SU-DHL-6 (cell line): ENCODE measurements around the gene PNMA8B.

Experiments
- H2AFZ ChIP-seq: fragments of 200-600 bp; sonication (generic); 2 replicates; pipeline ENCODE4 v1.6.1; 2014; ENCODE audit warnings: low read depth, mild to moderate bottlenecking, moderate library complexity, mixed read lengths, antibody characterized with exemption, low read length; ENCODE audit not compliant: severe bottlenecking
- H3F3A ChIP-seq: fragments of 200-600 bp; shearing (Covaris generic); 2 replicates; pipeline ENCODE4 v1.6.0; 2016; ENCODE audit warnings: antibody characterized with exemption, mild to moderate bottlenecking; ENCODE audit not compliant: insufficient read depth
- H3K27ac ChIP-seq: fragments of 200-600 bp; sonication (generic); 2 replicates; pipeline ENCODE4 v1.5.1; 2016; ENCODE audit warnings: low read depth, mild to moderate bottlenecking, low read length, moderate library complexity, mixed read lengths
- H3K27me3 ChIP-seq: fragments of 200-600 bp; sonication (generic), shearing (Covaris generic); 2 replicates; pipeline ENCODE4 v1.6.0; 2014; ENCODE audit warnings: mild to moderate bottlenecking, low read length
- H3K36me3 ChIP-seq: fragments of 200-600 bp; sonication (generic); 2 replicates; pipeline ENCODE4 v1.6.1; 2014; ENCODE audit warnings: mild to moderate bottlenecking, low read length, mixed read lengths
- H3K4me2 ChIP-seq: fragments of 300-600, 200-600 bp; shearing (Covaris generic), sonication (generic); 2 replicates; pipeline ENCODE4 v1.6.0; 2014; ENCODE audit warnings: low read length, low read depth, mild to moderate bottlenecking; ENCODE audit not compliant: poor library complexity, severe bottlenecking
- H3K4me3 ChIP-seq: fragments of 200-600 bp; sonication (generic); 2 replicates; pipeline ENCODE4 v1.5.1; 2014; ENCODE audit warnings: antibody characterized with exemption, low read length, mild to moderate bottlenecking, mixed read lengths; ENCODE audit not compliant: insufficient read depth, poor library complexity, severe bottlenecking
- H3K79me2 ChIP-seq: fragments of 200-600 bp; sonication (generic); 2 replicates; pipeline ENCODE4 v1.6.1; 2014; ENCODE audit warnings: mild to moderate bottlenecking, low read length, moderate library complexity; ENCODE audit not compliant: insufficient read depth
- H3K9ac ChIP-seq: fragments of 200-600 bp; sonication (generic); 2 replicates; pipeline ENCODE4 v1.7.0; 2014; ENCODE audit warnings: mild to moderate bottlenecking, low read length
- H3K9me2 ChIP-seq: fragments of 200-600 bp; sonication (generic); replicated peaks from 2 replicates; pipeline ENCODE4 v1.6.1; 2014; ENCODE audit warnings: low read length; ENCODE audit not compliant: insufficient read depth
- H3K9me3 ChIP-seq: fragments of 200-600 bp; sonication (generic); 2 replicates; pipeline ENCODE4 v1.6.1; 2014; ENCODE audit warnings: low read length, mixed read lengths; ENCODE audit not compliant: insufficient read depth
- H4K20me1 ChIP-seq: fragments of 200-600 bp; sonication (generic); 2 replicates; pipeline ENCODE4 v1.6.1; 2014; ENCODE audit warnings: low read depth, mild to moderate bottlenecking, antibody characterized with exemption, low read length, moderate library complexity, mixed read lengths
- CTCF ChIP-seq: fragments of 200-600 bp; sonication (generic); IDR thresholded peaks from one replicate; pipeline ENCODE4 v1.5.1; 2017; ENCODE audit warnings: antibody characterized with exemption, mild to moderate bottlenecking, low read length, moderate library complexity; ENCODE audit not compliant: insufficient read depth, poor library complexity, severe bottlenecking
- EZH2phosphoT487 ChIP-seq: fragments of 200-600 bp; sonication (generic), shearing (Covaris generic); conservative IDR thresholded peaks from 2 replicates; pipeline ENCODE4 v1.6.1; 2018; ENCODE audit warnings: mild to moderate bottlenecking, antibody characterized with exemption, low read length, moderate library complexity, mixed read lengths

PNMA8B gene

GRCh38 chr19:46487802-46488445, 7.7 kb downstream of the PNMA8B start:
- Histone ChIP-seq H3K27me3 (no peaks in the 10 kb centered on the region), H3F3A (peaks cover 18% of the 10 kb centered on the region), H3K9me3 (no peaks in the 10 kb centered on the region), H2AFZ (peak overlapping the region; percentile 61), H3K27ac (peak overlapping the region; percentile 81), H3K79me2 (no peaks in the 10 kb centered on the region), H3K9me2 (no peaks in the 10 kb centered on the region), H3K4me2 (peak overlapping the region; percentile 52), H3K9ac (peak overlapping the region; percentile 51), H3K36me3 (no peaks in the 10 kb centered on the region), H3K4me3 (peak overlapping the region; percentile 22), H4K20me1 (no peaks in the 10 kb centered on the region)
- peak; percentile 79 for TF ChIP-seq CTCF
- no peak for TF ChIP-seq EZH2phosphoT487

GRCh38 chr19:46487178-46487801, 8.4 kb downstream of the PNMA8B start:
- H2AFZ ChIP-seq, result peak overlapping the region; percentile 61
- H3K27me3 ChIP-seq, result no peaks in the 10 kb centered on the region
- H3K9me3 ChIP-seq, result no peaks in the 10 kb centered on the region
- H3K79me2 ChIP-seq, result no peaks in the 10 kb centered on the region
- no peaks in the 10 kb centered on the region for H4K20me1 ChIP-seq
- no peaks in the 10 kb centered on the region for H3K9me2 ChIP-seq
- no peaks in the 10 kb centered on the region for H3K36me3 ChIP-seq
- peaks cover 21% of the 10 kb centered on the region for H3F3A ChIP-seq
- peak overlapping the region; percentile 22 for H3K4me3 ChIP-seq
- H3K4me2 ChIP-seq, result peak overlapping the region; percentile 52
- TF ChIP-seq EZH2phosphoT487, result no peak
- TF ChIP-seq CTCF, result no peak
- peak overlapping the region; percentile 51 for H3K9ac ChIP-seq
- H3K27ac ChIP-seq, result peak overlapping the region; percentile 81

GRCh38 chr19:46486358-46486757, 9.3 kb downstream of the PNMA8B start:
- H3K4me3 ChIP-seq, result no peak overlapping the region
- peak overlapping the region; percentile 52 for H3K4me2 ChIP-seq
- no peak for TF ChIP-seq CTCF
- no peak for TF ChIP-seq EZH2phosphoT487
- H4K20me1 ChIP-seq, result no peaks in the 10 kb centered on the region
- no peaks in the 10 kb centered on the region for H3K9me3 ChIP-seq
- no peaks in the 10 kb centered on the region for H3K9me2 ChIP-seq
- H3K27ac ChIP-seq, result peak overlapping the region; percentile 81
- peak overlapping the region; percentile 51 for H3K9ac ChIP-seq
- no peak overlapping the region for H2AFZ ChIP-seq
- H3K36me3 ChIP-seq, result no peaks in the 10 kb centered on the region
- H3K27me3 ChIP-seq, result no peaks in the 10 kb centered on the region
- H3F3A ChIP-seq, result peaks cover 28% of the 10 kb centered on the region
- H3K79me2 ChIP-seq, result no peaks in the 10 kb centered on the region
